GM18526 (cell line): ENCODE measurements around the gene TLE2.

Source experiments
- POLR2A ChIP-seq: IDR thresholded peaks from 3 replicates; pipeline ENCODE4 v1.6.1; 2011; ENCODE audit not compliant: insufficient read length; ENCODE audit errors: extremely low read depth

TLE2 gene

GRCh38 chr19:3033595-3034405 is 4.7 kb upstream of the TLE2 start:
- no peak for TF ChIP-seq POLR2A

GRCh38 chr19:3031607-3031867 is 2.5 kb upstream of the TLE2 start:
- TF ChIP-seq POLR2A = no peak

GRCh38 chr19:3028305-3029064 is 595 bp downstream of the TLE2 start:
- no peak for TF ChIP-seq POLR2A

- TF ChIP-seq POLR2A = no peak
Measured at GRCh38 chr19:3027981-3028304, 1.1 kb downstream of the TLE2 start.

GRCh38 chr19:3027292-3027691 is 1.8 kb downstream of the TLE2 start:
- no peak for TF ChIP-seq POLR2A

GRCh38 chr19:3026768-3027167 is 2.3 kb downstream of the TLE2 start:
- no peak for TF ChIP-seq POLR2A

- TF ChIP-seq POLR2A = no peak
Measured at GRCh38 chr19:3025549-3025886, 3.6 kb downstream of the TLE2 start.

- TF ChIP-seq POLR2A = no peak
Measured at GRCh38 chr19:3024870-3025548, 4.1 kb downstream of the TLE2 start.

GRCh38 chr19:3024509-3024869 is 4.6 kb downstream of the TLE2 start:
- TF ChIP-seq POLR2A = no peak

- no peak for TF ChIP-seq POLR2A
Measured at GRCh38 chr19:3020321-3020960, 8.6 kb downstream of the TLE2 start.

GRCh38 chr19:3019211-3019854 is 9.7 kb downstream of the TLE2 start:
- no peak for TF ChIP-seq POLR2A

- no peak for TF ChIP-seq POLR2A
Measured at GRCh38 chr19:3017923-3018322, 11.2 kb downstream of the TLE2 start.

GRCh38 chr19:3015126-3016057 is 13.7 kb downstream of the TLE2 start:
- no peak for TF ChIP-seq POLR2A

- no peak for TF ChIP-seq POLR2A
Measured at GRCh38 chr19:3014135-3014534, 14.9 kb downstream of the TLE2 start.
